K562 (cell line): ENCODE measurements around the gene HOXC10. TPM values are rescaled to one million over a fixed set of nuclear protein-coding genes. Genes with fewer than 3 reads are reported as not detected.

Experiments
- ATAC-seq: fragments of 200-7000 bp; cut with Tn5 transposase; 3 replicates; pipeline ENCODE4 v1.9.1; 2020; ENCODE audit warnings: moderate library complexity
- BruUV-seq: library from RNA; stranded (reverse); fragments of 400-500 nt; replicated peaks from 2 replicates; lab custom pipeline; 2021; lab: Mats Ljungman, UMichigan
- CTCF ChIA-PET: fragments of 300-600 bp; formaldehyde crosslinking; extraction: SDS; loops from one replicate; lab custom pipeline; 2021; ENCODE audit warnings: low intra/inter-chr PET ratio; lab: Yijun Ruan, JAX
- POLR2A ChIA-PET: fragments of 300-600, 350-650 bp; sonication (Branson Sonifier 250); formaldehyde crosslinking; extraction: SDS; loops from one replicate; lab custom pipeline; 2021; ENCODE audit warnings: antibody characterized with exemption, inconsistent platforms; lab: Yijun Ruan, JAX
- DNase-seq, 4 experiments: peaks; one replicate each; pipeline versions ENCODE4 v3.0.0 to v3.0.0-alpha.2; 2011 to 2018; ENCODE audit warnings: low spot score in 3 of 4, mixed read lengths in 3 of 4; ENCODE audit errors: extremely low read depth in 1 of 4
- FAIRE-seq: peaks from 2 replicates; lab custom pipeline; 2011; peaks lifted over from hg19 to GRCh38; lab: Jason Lieb, UNC
- H2AFZ ChIP-seq: 2 replicates; pipeline ENCODE4 v1.6.0; 2011; ENCODE audit warnings: low read depth, low read length, control low read depth, inconsistent platforms
- H3K27ac ChIP-seq: fragments of 200-600 bp; 3 replicates; pipeline ENCODE4 v1.8.0; 2011; ENCODE audit warnings: low read depth, mild to moderate bottlenecking, control low read depth, inconsistent platforms, low read length, moderate library complexity, mixed read lengths; ENCODE audit errors: extremely low read depth
- H3K27me3 ChIP-seq, 2 experiments: fragments of 300-600 bp in 1 of 2; 2 replicates in 1 of 2; 3 replicates in 1 of 2; pipeline versions ENCODE4 v1.6.0 to v1.8.0; 2011; ENCODE audit warnings: inconsistent platforms in 2 of 2, low read length in 2 of 2, mild to moderate bottlenecking in 1 of 2, mixed read lengths in 1 of 2, moderate library complexity in 1 of 2; ENCODE audit not compliant: control insufficient read depth in 2 of 2, insufficient read depth in 2 of 2
- H3K36me3 ChIP-seq: fragments of 300-600 bp; 3 replicates; pipeline ENCODE4 v1.8.0; 2011; ENCODE audit warnings: mild to moderate bottlenecking, low read length, inconsistent platforms; ENCODE audit not compliant: control insufficient read depth, insufficient read depth
- H3K4me1 ChIP-seq, 2 experiments: fragments of 200-600 bp in 1 of 2; replicated peaks in 1 of 2; 2 replicates in 1 of 2; 3 replicates in 1 of 2; pipeline versions ENCODE4 v1.5.1 to v1.8.0; 2011; ENCODE audit warnings: inconsistent platforms in 2 of 2, low read length in 2 of 2, mild to moderate bottlenecking in 1 of 2, mixed read lengths in 1 of 2, moderate library complexity in 1 of 2; ENCODE audit not compliant: control insufficient read depth in 2 of 2, insufficient read depth in 2 of 2
- H3K4me2 ChIP-seq: 2 replicates; pipeline ENCODE4 v1.6.1; 2011; ENCODE audit warnings: low read length, control low read depth, inconsistent platforms, mixed read lengths; ENCODE audit not compliant: insufficient read depth
- H3K4me3 ChIP-seq: fragments of 200-600 bp; sonication (generic), shearing (Covaris generic); 2 replicates; pipeline ENCODE4 v1.5.1; 2016; ENCODE audit warnings: control low read depth, inconsistent platforms
- H3K79me2 ChIP-seq: fragments of 200-600 bp; 3 replicates; pipeline ENCODE4 v1.8.0; 2011; ENCODE audit warnings: low read length, inconsistent platforms; ENCODE audit not compliant: control insufficient read depth, insufficient read depth
- H3K9ac ChIP-seq, 2 experiments: 2 replicates each; pipeline versions ENCODE4 v1.6.0 to v1.6.1; 2011; ENCODE audit warnings: low read depth in 2 of 2, low read length in 2 of 2, control low read depth in 1 of 2, inconsistent platforms in 1 of 2, mild to moderate bottlenecking in 1 of 2, mixed read lengths in 1 of 2; ENCODE audit not compliant: insufficient read depth in 1 of 2
- H3K9me1 ChIP-seq: one replicate; pipeline ENCODE4 v1.6.0; 2011; ENCODE audit warnings: inconsistent platforms, mild to moderate bottlenecking, low read length, moderate library complexity; ENCODE audit not compliant: control insufficient read depth, insufficient read depth
- H3K9me3 ChIP-seq: replicated peaks from 2 replicates; pipeline ENCODE4 v1.5.1; 2011; ENCODE audit warnings: low read depth, low read length, inconsistent platforms; ENCODE audit not compliant: control insufficient read depth, insufficient read depth
- H4K20me1 ChIP-seq: replicated peaks from 2 replicates; pipeline ENCODE4 v1.6.1; 2011; ENCODE audit warnings: low read length, inconsistent platforms, mixed read lengths; ENCODE audit not compliant: control insufficient read depth, insufficient read depth
- CBX2 ChIP-seq: fragments of 200-600 bp; sonication (generic); IDR thresholded peaks from one replicate; pipeline ENCODE4 v1.6.1; 2012; ENCODE audit warnings: mild to moderate bottlenecking, low read length, inconsistent platforms; ENCODE audit not compliant: insufficient read depth, poor library complexity, severe bottlenecking
- NR2C1 ChIP-seq, 2 experiments: fragments of 450-650 bp; IDR thresholded peaks; 2 replicates each; pipeline ENCODE4 v1.6.1; 2017; ENCODE audit warnings: mild to moderate bottlenecking in 2 of 2, antibody characterized with exemption in 1 of 2, inconsistent platforms in 1 of 2, missing compliant biosample characterization in 1 of 2, missing genetic modification characterization in 1 of 2
- WGBS: fragments of 100-300 bp; shearing (Covaris generic); methylation state at CpG from one replicate; pipeline ENCODE4 v1.1.6; 2016; ENCODE audit warnings: low coverage, mixed read lengths; ENCODE audit not compliant: insufficient coverage; ENCODE audit errors: missing lambda C conversion rate; 5-methylcytosine and 5-hydroxymethylcytosine counted together
- in situ Hi-C: fragments of 300-500 bp; cut with MboI; formaldehyde crosslinking; loops from 4 replicates; pipeline ENCODE4 v1.15.0; 2018; ENCODE audit warnings: inconsistent platforms, mixed read lengths
- intact Hi-C: fragments of 100-400 bp; cut with micrococcal nuclease; formaldehyde crosslinking; loops from 2 replicates; pipeline ENCODE4 v1.14.2; 2022
- polyA plus RNA-seq, 8 experiments: library from polyadenylated mRNA; depleted of rRNA in 4 of 8; stranded (reverse) in 5 of 8; unstranded in 3 of 8; fragments of >200 nt; fragmentation: Nextera tagmentation in 2 of 8; fragmentation: Illumina TruSeq in 1 of 8; extraction: Ambion mirVana in 2 of 8; extraction: Trizol in 1 of 8; gene quantifications; 2 replicates each; pipeline versions ENCODE4 v1.2.1 to v1.2.3, GENCODE V29; 2011 to 2014; ENCODE audit warnings: inconsistent platforms in 1 of 8, missing spikeins in 1 of 8
- total RNA-seq, 7 experiments: library from RNA; depleted of rRNA in 6 of 7; stranded (reverse); fragments of >200 nt in 6 of 7; fragmentation: Illumina TruSeq in 2 of 7; extraction: Trizol in 2 of 7; gene quantifications; 2 replicates each; pipeline versions ENCODE4 v1.2.1 to v1.2.3, GENCODE V29; 2011 to 2021; ENCODE audit warnings: low replicate concordance in 1 of 7
- TF ChIP-seq, protein P1 (sequence below): fragments of 450-650 bp; IDR thresholded peaks from 2 replicates; pipeline ENCODE4 v1.6.1; 2016
- TF ChIP-seq, protein P2 (sequence below), 2 experiments: IDR thresholded peaks; 2 replicates each; pipeline ENCODE4 v1.6.1; 2011; ENCODE audit warnings: borderline replicate concordance in 1 of 2, control low read depth in 1 of 2, low read depth in 1 of 2, low read length in 1 of 2, mild to moderate bottlenecking in 1 of 2, mixed read lengths in 1 of 2, moderate library complexity in 1 of 2; ENCODE audit not compliant: insufficient read depth in 1 of 2, insufficient read length in 1 of 2, poor library complexity in 1 of 2, severe bottlenecking in 1 of 2; ENCODE audit errors: extremely low read depth in 1 of 2
- TF ChIP-seq, protein P3 (sequence below): IDR thresholded peaks from 2 replicates; pipeline ENCODE4 v1.6.1; 2016; ENCODE audit warnings: missing genetic modification characterization, missing compliant biosample characterization

The HOXC10 gene
- total and polyA plus RNA-seq, 9 of the 15 experiments (the other 6 are each of a cell fraction or from before 2014, with no cell fraction given): 0.13 to 0.77 (median 0.35) TPM; not detected in 2

DNA sequence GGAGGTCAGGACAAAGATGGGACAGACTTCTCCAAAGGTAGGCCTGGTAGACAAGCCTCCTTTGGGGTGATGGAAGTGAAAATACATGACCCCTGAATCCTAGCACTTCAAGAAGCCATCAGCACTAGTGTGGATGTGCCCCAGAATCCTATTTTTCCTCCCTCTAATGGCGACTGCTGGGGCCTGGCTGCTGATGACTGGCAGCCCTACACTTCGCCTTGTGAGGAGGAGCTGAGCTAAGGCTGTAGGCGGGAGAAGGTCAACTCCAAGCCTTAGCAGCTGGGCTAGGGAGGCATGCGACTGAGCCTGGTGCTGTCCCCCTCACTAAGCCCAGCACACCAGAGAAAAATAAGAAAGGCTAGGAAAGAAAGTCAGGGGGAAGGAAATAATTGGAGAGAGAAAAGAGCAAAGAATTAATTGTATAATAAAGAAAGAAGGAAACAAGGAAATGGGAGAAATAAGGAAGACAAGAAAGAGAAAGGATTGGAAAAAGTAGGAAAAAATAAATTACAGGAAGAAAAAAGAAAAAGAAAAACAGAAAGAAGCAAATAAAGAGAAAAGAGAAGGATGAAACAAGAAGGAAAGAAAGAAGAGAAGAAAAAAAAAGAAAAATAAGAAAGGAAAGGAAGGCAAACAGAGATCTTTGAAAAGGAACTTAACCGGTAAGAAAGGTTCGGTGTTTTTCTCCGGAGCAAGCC, 4.7 kb upstream of the HOXC10 start:
- TF ChIP-seq NR2C1 (IDR thresholded peaks at IDR 0.05) (no peak), NR2C1 (tag; IDR thresholded peaks at IDR 0.05) (no peak), CBX2 (peak; percentile 25)
- TF ChIP-seq, protein P1, sequence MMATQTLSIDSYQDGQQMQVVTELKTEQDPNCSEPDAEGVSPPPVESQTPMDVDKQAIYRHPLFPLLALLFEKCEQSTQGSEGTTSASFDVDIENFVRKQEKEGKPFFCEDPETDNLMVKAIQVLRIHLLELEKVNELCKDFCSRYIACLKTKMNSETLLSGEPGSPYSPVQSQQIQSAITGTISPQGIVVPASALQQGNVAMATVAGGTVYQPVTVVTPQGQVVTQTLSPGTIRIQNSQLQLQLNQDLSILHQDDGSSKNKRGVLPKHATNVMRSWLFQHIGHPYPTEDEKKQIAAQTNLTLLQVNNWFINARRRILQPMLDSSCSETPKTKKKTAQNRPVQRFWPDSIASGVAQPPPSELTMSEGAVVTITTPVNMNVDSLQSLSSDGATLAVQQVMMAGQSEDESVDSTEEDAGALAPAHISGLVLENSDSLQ: peak; percentile 36; the same call in 1 of the 2 replicates
- TF ChIP-seq, protein P2, sequence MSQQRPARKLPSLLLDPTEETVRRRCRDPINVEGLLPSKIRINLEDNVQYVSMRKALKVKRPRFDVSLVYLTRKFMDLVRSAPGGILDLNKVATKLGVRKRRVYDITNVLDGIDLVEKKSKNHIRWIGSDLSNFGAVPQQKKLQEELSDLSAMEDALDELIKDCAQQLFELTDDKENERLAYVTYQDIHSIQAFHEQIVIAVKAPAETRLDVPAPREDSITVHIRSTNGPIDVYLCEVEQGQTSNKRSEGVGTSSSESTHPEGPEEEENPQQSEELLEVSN (IDR thresholded peaks at IDR 0.05; ENCODE audit: borderline replicate concordance in 1 of 2, extremely low read depth in 1 of 2, insufficient read depth in 1 of 2, insufficient read length in 1 of 2, low read depth in 1 of 2, low read length in 1 of 2, poor library complexity in 1 of 2, severe bottlenecking in 1 of 2): peak in 1 of 2 experiments; percentile 31
- TF ChIP-seq, protein P3, sequence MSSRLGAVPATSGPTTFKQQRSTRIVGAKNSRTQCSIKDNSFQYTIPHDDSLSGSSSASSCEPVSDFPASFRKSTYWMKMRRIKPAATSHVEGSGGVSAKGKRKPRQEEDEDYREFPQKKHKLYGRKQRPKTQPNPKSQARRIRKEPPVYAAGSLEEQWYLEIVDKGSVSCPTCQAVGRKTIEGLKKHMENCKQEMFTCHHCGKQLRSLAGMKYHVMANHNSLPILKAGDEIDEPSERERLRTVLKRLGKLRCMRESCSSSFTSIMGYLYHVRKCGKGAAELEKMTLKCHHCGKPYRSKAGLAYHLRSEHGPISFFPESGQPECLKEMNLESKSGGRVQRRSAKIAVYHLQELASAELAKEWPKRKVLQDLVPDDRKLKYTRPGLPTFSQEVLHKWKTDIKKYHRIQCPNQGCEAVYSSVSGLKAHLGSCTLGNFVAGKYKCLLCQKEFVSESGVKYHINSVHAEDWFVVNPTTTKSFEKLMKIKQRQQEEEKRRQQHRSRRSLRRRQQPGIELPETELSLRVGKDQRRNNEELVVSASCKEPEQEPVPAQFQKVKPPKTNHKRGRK (tag): peak; percentile 93
- FAIRE-seq: peak; percentile 44
- Histone ChIP-seq H3K9me3 (no peaks in the 10 kb centered on the region), H3K9ac (no peak overlapping the region), H3K4me3 (no peak overlapping the region), H3K36me3 (no peaks in the 10 kb centered on the region), H3K27ac (no peak overlapping the region), H3K9me1 (no peaks in the 10 kb centered on the region), H3K79me2 (no peaks in the 10 kb centered on the region), H3K27me3 (peaks cover 35 to 41% of the 10 kb centered on the region in 2 experiments), H2AFZ (peak overlapping the region; percentile 63; the same call in 1 of the 2 replicates), H3K4me2 (no peak overlapping the region), H4K20me1 (no peaks in the 10 kb centered on the region; the same call in 1 of the 2 replicates), H3K4me1 (peaks cover 2 to 24% of the 10 kb centered on the region in 2 experiments; a peak in 2 of 5 replicates)
- CTCF ChIA-PET: no interaction called here
- in situ Hi-C loops: loop anchor here (10.0 kb wide), 1 partner anchor 385 kb away; the partner anchor contains the start of gene GPR84
- ATAC-seq: peak; percentile 22; the same call in 1 of the 3 replicates
- WGBS: 27% methylated on average over 7 of the region's 7 CpGs
- POLR2A ChIA-PET: interaction anchor here (0.6 kb wide), 1 partner anchor 371 kb away, joined by 3 read pairs; no protein-coding TSS in a partner anchor
- no peak for DNase-seq
- BruUV-seq: no TSS peak
- intact Hi-C loops: loop anchor here (10.0 kb wide), 1 partner anchor 385 kb away; the partner anchor contains the start of gene GPR84
